Dendritic cell treated with granulocyte-macrophage colony-stimulating factor and Interleukin-4, amounts not matched to agents 40 ng/mL and 50 ng/mL, for 4 days (primary cell): ENCODE data around the gene ARHGAP26.
"Not testable (repeated sequence)": the region's sequence is repeated elsewhere in the genome, so short reads cannot be mapped to it uniquely, and the experiment has no call there.

Experiments used
- H3K27ac Mint-ChIP-seq: one replicate; pipeline ENCODE4 v1.8.0; 2022; ENCODE audit warnings: mild to moderate bottlenecking, mixed read lengths
- H3K27me3 Mint-ChIP-seq: one replicate; pipeline ENCODE4 v1.8.0; 2022; ENCODE audit warnings: mild to moderate bottlenecking, mixed read lengths
- H3K36me3 Mint-ChIP-seq: one replicate; pipeline ENCODE4 v1.8.0; 2022; ENCODE audit warnings: low read depth, mixed read lengths
- H3K4me1 Mint-ChIP-seq: one replicate; pipeline ENCODE4 v1.8.0; 2022; ENCODE audit warnings: low read depth, mixed read lengths
- H3K4me3 Mint-ChIP-seq: one replicate; pipeline ENCODE4 v1.8.0; 2022; ENCODE audit warnings: mild to moderate bottlenecking, moderate library complexity, mixed read lengths
- H3K9me3 Mint-ChIP-seq: one replicate; pipeline ENCODE4 v1.8.0; 2022; ENCODE audit warnings: mixed read lengths
- intact Hi-C: fragments of 100-400 bp; cut with micrococcal nuclease; formaldehyde crosslinking; loops from one replicate; pipeline ENCODE4 v1.15.0; 2022

The ARHGAP26 gene

GRCh38 chr5:142942901-142943300, 172.7 kb downstream of the ARHGAP26 start:
- no peaks in the 10 kb centered on the region for H3K9me3 Mint-ChIP-seq
- no peaks in the 10 kb centered on the region for H3K27me3 Mint-ChIP-seq
- peaks cover 34% of the 10 kb centered on the region for H3K36me3 Mint-ChIP-seq
- no peak overlapping the region for H3K27ac Mint-ChIP-seq
- peaks cover 36% of the 10 kb centered on the region for H3K4me1 Mint-ChIP-seq
- no peak overlapping the region for H3K4me3 Mint-ChIP-seq
- intact Hi-C loops = no loop called here

GRCh38 chr5:142944140-142944539, 174.0 kb downstream of the ARHGAP26 start:
- no peaks in the 10 kb centered on the region for H3K9me3 Mint-ChIP-seq
- H3K27ac Mint-ChIP-seq = no peak overlapping the region
- no peak overlapping the region for H3K4me3 Mint-ChIP-seq
- peaks cover 39% of the 10 kb centered on the region for H3K4me1 Mint-ChIP-seq
- H3K27me3 Mint-ChIP-seq = no peaks in the 10 kb centered on the region
- H3K36me3 Mint-ChIP-seq = peaks cover 38% of the 10 kb centered on the region
- intact Hi-C loops = no loop called here

DNA sequence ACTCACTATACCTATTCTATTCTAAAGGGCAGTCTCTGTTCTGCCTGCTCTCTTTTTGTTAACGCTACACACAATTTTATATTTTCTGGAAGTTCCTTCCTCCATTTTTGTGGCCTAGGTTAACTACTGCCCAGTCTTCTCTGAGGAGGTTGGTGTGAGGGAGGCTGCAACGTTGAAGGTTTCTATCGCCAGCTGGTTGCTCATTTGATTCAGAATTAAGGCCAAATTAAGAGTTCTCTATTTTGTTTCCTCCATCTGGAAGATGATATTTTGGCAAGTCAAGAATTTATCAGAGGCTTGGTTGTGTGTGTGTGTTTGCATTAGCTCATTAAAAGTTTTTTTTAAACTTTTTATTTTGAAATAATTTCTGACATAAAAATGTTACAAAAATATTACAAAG, 175.1 kb downstream of the ARHGAP26 start:
- no peak overlapping the region for H3K4me3 Mint-ChIP-seq
- no peaks in the 10 kb centered on the region for H3K9me3 Mint-ChIP-seq
- H3K4me1 Mint-ChIP-seq = peaks cover 46% of the 10 kb centered on the region
- H3K27ac Mint-ChIP-seq = peak overlapping the region; percentile 30
- H3K36me3 Mint-ChIP-seq = peaks cover 44% of the 10 kb centered on the region
- intact Hi-C loops = no loop called here
- no peaks in the 10 kb centered on the region for H3K27me3 Mint-ChIP-seq

DNA sequence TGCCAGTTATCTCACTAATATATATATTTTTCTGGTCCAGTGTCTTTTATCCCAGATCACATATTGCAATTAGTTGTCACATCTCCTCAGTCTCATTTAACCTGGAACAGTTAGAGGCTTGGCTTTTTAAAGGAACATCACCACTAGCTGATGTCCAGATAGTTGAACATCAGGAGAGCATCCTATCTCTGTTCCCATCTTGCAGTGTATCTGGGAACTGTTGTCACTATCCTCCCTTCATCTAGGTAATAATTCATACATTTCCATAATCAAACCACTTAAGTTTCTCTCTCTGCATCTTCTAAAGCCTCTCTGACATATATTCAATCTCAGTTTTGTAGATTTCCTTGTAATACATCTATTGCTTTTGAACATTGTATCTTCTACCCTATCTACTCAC, 175.7 kb downstream of the ARHGAP26 start:
- peaks cover 50% of the 10 kb centered on the region for H3K4me1 Mint-ChIP-seq
- no peak overlapping the region for H3K27ac Mint-ChIP-seq
- H3K36me3 Mint-ChIP-seq = peaks cover 44% of the 10 kb centered on the region
- intact Hi-C loops = no loop called here
- no peaks in the 10 kb centered on the region for H3K9me3 Mint-ChIP-seq
- no peaks in the 10 kb centered on the region for H3K27me3 Mint-ChIP-seq
- no peak overlapping the region for H3K4me3 Mint-ChIP-seq

- intact Hi-C loops = no loop called here
- Mint-ChIP-seq H3K4me1 (peaks cover 56% of the 10 kb centered on the region), H3K4me3 (no peak overlapping the region), H3K27me3 (no peaks in the 10 kb centered on the region), H3K27ac (no peak overlapping the region), H3K36me3 (peaks cover 45% of the 10 kb centered on the region), H3K9me3 (no peaks in the 10 kb centered on the region)
Measured at GRCh38 chr5:142946547-142947426, 176.6 kb downstream of the ARHGAP26 start.

DNA sequence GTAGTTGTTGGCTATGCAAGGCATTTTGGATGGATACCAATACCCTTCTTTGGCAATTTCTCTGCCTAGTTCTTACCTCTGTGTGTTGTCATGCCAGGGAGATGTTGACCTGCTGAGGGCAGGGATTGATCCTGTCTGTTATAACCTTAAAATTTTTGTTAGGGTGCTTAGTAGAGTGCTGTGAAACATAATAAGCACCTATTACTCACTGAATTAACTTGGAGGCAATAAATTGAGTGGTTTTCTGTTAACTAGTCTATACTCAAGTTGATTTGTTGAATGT, 177.2 kb downstream of the ARHGAP26 start:
- intact Hi-C loops = no loop called here
- H3K36me3 Mint-ChIP-seq = peaks cover 49% of the 10 kb centered on the region
- H3K4me1 Mint-ChIP-seq = peaks cover 62% of the 10 kb centered on the region
- no peaks in the 10 kb centered on the region for H3K9me3 Mint-ChIP-seq
- H3K27me3 Mint-ChIP-seq = no peaks in the 10 kb centered on the region
- no peak overlapping the region for H3K27ac Mint-ChIP-seq
- no peak overlapping the region for H3K4me3 Mint-ChIP-seq

DNA sequence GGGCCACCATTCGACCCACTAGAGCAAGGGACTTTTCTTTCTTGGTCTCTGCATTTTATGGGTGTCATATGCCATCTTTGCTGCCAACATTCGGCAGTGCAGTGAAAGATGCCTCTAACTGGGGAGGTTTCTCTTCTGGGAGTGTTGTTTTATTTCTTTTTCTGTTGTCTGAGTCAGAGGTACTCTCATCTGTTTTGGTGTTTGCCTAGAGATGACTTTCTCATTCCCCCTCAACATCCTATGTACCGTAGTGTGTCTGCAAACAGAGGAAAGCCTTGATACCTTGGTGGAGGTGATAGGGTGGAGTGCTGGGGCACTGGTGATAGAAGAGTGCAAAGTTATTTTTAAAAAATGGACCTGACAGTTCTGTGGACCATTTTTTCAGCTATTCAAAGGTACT, 182.1 kb downstream of the ARHGAP26 start:
- Mint-ChIP-seq H3K9me3 (no peaks in the 10 kb centered on the region), H3K27ac (no peak overlapping the region), H3K4me1 (peaks cover 41% of the 10 kb centered on the region), H3K27me3 (no peaks in the 10 kb centered on the region), H3K36me3 (peaks cover 60% of the 10 kb centered on the region), H3K4me3 (no peak overlapping the region)
- intact Hi-C loops = no loop called here

DNA sequence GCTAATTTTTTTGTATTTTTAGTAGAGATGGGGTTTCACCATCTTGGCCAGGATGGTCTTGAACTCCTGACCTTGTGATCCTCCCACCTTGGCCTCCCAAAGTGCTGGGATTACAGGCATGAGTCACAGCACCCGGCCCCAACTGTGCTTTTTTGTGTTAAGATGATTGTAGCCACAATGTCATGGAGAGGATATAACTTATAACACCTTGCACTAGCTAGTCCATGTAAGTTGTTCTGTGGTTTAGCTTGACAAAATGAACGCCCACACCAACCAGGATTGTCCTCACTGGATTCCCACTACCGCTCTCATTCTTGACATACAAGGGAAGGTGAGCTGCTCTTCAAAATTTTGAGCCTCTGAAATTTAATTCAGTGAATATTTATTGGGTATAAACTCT, 182.7 kb downstream of the ARHGAP26 start:
- peaks cover 60% of the 10 kb centered on the region for H3K36me3 Mint-ChIP-seq
- H3K27ac Mint-ChIP-seq, intact Hi-C loops, H3K9me3 Mint-ChIP-seq, H3K4me3 Mint-ChIP-seq, H3K27me3 Mint-ChIP-seq: not testable (repeated sequence)
- peaks cover 45% of the 10 kb centered on the region for H3K4me1 Mint-ChIP-seq

GRCh38 chr5:142954455-142954854, 184.3 kb downstream of the ARHGAP26 start:
- H3K27ac Mint-ChIP-seq = no peak overlapping the region
- intact Hi-C loops = no loop called here
- H3K36me3 Mint-ChIP-seq = peaks cover 52% of the 10 kb centered on the region
- H3K9me3 Mint-ChIP-seq = no peaks in the 10 kb centered on the region
- H3K27me3 Mint-ChIP-seq = no peaks in the 10 kb centered on the region
- no peak overlapping the region for H3K4me3 Mint-ChIP-seq
- H3K4me1 Mint-ChIP-seq = peaks cover 42% of the 10 kb centered on the region

GRCh38 chr5:142955628-142956027, 185.5 kb downstream of the ARHGAP26 start:
- intact Hi-C loops = no loop called here
- no peak overlapping the region for H3K4me3 Mint-ChIP-seq
- H3K36me3 Mint-ChIP-seq = peaks cover 44% of the 10 kb centered on the region
- H3K9me3 Mint-ChIP-seq = no peaks in the 10 kb centered on the region
- H3K27ac Mint-ChIP-seq = no peak overlapping the region
- H3K27me3 Mint-ChIP-seq = no peaks in the 10 kb centered on the region
- H3K4me1 Mint-ChIP-seq = peaks cover 37% of the 10 kb centered on the region

DNA sequence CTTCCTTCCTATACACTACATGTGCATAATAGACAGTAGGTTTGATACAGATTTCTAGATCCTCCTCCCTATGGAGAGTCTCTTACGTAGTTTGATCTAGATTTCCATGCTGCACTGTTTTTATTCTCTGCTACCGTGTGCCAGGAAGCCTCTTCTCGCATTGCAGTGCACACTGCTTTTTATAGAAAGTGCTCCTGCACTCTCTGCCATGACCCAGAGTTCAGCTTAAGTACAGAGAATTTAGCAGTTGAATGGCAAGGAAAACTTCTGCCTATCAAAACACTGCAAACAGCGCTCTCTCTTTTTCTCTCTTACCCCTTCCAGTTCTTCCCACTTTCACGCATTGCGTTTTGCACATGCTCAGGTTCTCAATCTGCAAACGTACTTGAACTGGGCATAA, 187.4 kb downstream of the ARHGAP26 start:
- Mint-ChIP-seq H3K9me3 (no peaks in the 10 kb centered on the region), H3K4me3 (no peak overlapping the region), H3K27ac (no peak overlapping the region), H3K36me3 (peaks cover 39% of the 10 kb centered on the region), H3K4me1 (peaks cover 39% of the 10 kb centered on the region), H3K27me3 (no peaks in the 10 kb centered on the region)
- intact Hi-C loops = no loop called here

DNA sequence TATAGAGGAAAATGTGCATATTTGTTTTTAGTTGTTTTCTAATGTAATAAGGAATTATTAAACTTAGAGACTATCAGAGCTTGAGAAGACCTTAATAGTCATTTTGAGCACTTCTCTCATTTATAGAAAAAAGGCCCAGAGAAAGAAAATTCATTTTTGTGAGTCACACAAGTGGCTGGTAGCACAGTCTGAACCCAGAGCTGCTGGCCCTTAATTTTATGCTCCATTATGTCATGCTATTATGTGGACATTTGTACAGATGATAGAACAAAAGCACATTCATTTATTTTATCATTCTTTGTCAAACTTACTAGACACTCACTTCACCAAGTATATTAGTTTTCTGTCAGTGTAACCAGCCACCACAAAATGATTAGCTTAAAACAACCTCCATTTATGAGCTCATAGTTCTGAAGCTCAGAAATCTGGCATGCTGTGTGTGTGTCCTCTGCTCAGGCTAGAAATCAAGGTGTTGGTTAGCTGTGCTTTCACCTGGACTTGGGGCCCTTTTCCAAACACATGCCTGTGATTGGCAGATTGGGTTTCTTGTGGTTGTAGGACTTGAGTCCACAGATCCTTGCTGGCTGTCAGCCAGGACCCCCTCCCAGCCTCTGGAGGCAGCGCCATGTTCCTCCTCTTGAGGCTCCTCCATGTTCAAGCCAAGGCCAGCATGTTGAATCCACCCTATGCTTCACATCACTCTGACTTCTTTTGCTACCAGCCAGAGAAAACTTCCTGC, 188.9 kb downstream of the ARHGAP26 start:
- Mint-ChIP-seq H3K27ac (no peak overlapping the region), H3K4me3 (no peak overlapping the region), H3K36me3 (peaks cover 40% of the 10 kb centered on the region), H3K27me3 (no peaks in the 10 kb centered on the region), H3K9me3 (no peaks in the 10 kb centered on the region), H3K4me1 (peaks cover 39% of the 10 kb centered on the region)
- intact Hi-C loops = no loop called here

DNA sequence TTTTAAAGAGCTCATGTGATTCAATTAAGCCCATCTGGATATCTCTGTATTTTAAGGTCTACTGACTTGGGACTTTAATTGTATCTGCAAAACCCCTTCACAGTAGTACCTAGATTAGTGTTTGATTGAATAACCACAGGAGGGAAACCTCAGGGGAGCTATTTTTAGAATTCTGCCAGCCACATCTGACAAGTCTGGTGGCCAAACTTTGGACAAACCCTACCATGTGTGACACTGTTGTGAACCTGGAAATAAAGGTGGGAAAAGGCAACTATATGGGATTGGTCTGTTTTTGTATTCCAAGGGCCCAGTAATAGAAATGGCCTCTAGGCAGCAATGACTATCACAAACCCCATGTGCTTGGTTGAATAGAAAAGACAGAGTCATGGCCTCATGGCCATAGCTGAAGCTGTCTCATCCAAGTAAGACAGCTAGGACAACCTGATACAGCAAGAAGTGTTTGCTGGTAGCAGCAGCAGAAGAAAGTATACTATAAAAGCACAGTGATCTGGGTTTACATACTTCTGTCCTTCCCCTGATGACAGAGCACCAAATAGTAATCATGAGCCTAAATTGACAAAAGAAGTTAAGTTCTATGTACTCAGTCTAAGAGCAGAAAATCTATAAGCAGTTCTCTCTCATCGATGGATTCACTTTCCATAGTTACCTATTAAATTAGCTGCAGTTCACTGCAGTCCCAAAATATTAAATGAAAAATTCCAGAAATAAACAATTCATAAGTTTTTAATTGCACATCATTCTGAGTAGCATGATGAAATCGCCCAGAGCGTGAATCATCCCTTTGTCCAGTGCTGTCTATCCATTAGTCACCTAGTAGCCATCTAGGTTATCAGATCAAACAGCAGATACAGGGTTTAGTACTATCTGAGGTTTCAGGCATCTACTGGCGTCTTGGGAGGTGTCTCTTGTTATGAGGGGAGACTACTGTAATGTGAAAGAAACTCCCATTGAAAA, 189.8 kb downstream of the ARHGAP26 start:
- H3K4me1 Mint-ChIP-seq = peaks cover 46% of the 10 kb centered on the region
- H3K36me3 Mint-ChIP-seq = peaks cover 40% of the 10 kb centered on the region
- H3K9me3 Mint-ChIP-seq = no peaks in the 10 kb centered on the region
- intact Hi-C loops = loop anchor here (5.0 kb wide), 1 partner anchor 33 kb away; no protein-coding TSS in a partner anchor
- no peaks in the 10 kb centered on the region for H3K27me3 Mint-ChIP-seq
- H3K4me3 Mint-ChIP-seq = no peak overlapping the region
- no peak overlapping the region for H3K27ac Mint-ChIP-seq
